Measurements from ENCODE around the gene MS4A2. TPM values are rescaled to one million over a fixed set of nuclear protein-coding genes. Genes with fewer than 3 reads are reported as not detected.

The MS4A2 gene
- total RNA-seq, 1 experiment from 2014 or later = not detected

Other genes with a start within 250 kb of the MS4A2 start
- gene CBLIF, start 243.2 kb upstream of the MS4A2 start, total RNA-seq (2014; rRNA removed; shearing (Covaris generic)) = not detected in 2 replicates
- 0.12 TPM in 1 of 2 replicates, not detected in the other for gene TCN1, start 222.2 kb upstream of the MS4A2 start, total RNA-seq (2014; rRNA removed; shearing (Covaris generic))
- gene OOSP3, start 209.9 kb upstream of the MS4A2 start, total RNA-seq (2014; rRNA removed; shearing (Covaris generic)) = not detected in 2 replicates
- not detected in 2 replicates for gene OOSP1, start 150.2 kb upstream of the MS4A2 start, total RNA-seq (2014; rRNA removed; shearing (Covaris generic))
- not detected in 2 replicates for gene OOSP4A, start 124.6 kb upstream of the MS4A2 start, total RNA-seq (2014; rRNA removed; shearing (Covaris generic))
- gene OOSP4B, start 71.5 kb upstream of the MS4A2 start, total RNA-seq (2014; rRNA removed; shearing (Covaris generic)) = not detected in 2 replicates
- gene OOSP2, start 48.3 kb upstream of the MS4A2 start, total RNA-seq (2014; rRNA removed; shearing (Covaris generic)) = not detected in 2 replicates
- gene MS4A3, start 32.0 kb upstream of the MS4A2 start, total RNA-seq (2014; rRNA removed; shearing (Covaris generic)) = not detected in 2 replicates
- not detected in 2 replicates for gene MS4A6A, start 94.4 kb downstream of the MS4A2 start, total RNA-seq (2014; rRNA removed; shearing (Covaris generic))
- not detected in 2 replicates for gene MS4A4E, start 154.5 kb downstream of the MS4A2 start, total RNA-seq (2014; rRNA removed; shearing (Covaris generic))
- gene MS4A4A, start 192.0 kb downstream of the MS4A2 start, total RNA-seq (2014; rRNA removed; shearing (Covaris generic)) = not detected in 2 replicates
- not detected in 2 replicates for gene MS4A6E, start 238.6 kb downstream of the MS4A2 start, total RNA-seq (2014; rRNA removed; shearing (Covaris generic))